A549 (cell line): ENCODE measurements around the gene PTPRN2. TPM values are rescaled to one million over a fixed set of nuclear protein-coding genes. Genes with fewer than 3 reads are reported as not detected.

Experiments used
- ATAC-seq, 2 experiments: fragments of 200-7000 bp in 1 of 2; fragments of >200 bp in 1 of 2; cut with Nextera tagmentation in 1 of 2; cut with Tn5 transposase in 1 of 2; 3 replicates each; pipeline versions ENCODE4 v1.8.0 to v1.9.1; 2018 to 2020; ENCODE audit warnings: mild to moderate bottlenecking in 1 of 2, moderate library complexity in 1 of 2
- CTCF ChIA-PET: fragments of 300-600 bp; sonication (Branson Sonifier 250); formaldehyde crosslinking; extraction: SDS; loops from one replicate; lab custom pipeline; 2021; ENCODE audit warnings: antibody characterized with exemption, inconsistent platforms; lab: Yijun Ruan, JAX
- POLR2A ChIA-PET: fragments of 350-600 bp; formaldehyde crosslinking; extraction: SDS; loops from one replicate; lab custom pipeline; 2021; ENCODE audit warnings: antibody characterized with exemption, inconsistent platforms; lab: Yijun Ruan, JAX
- DNase-seq, 2 experiments: peaks; one replicate each; pipeline versions ENCODE4 v3.0.0 to v3.0.0-alpha.2; 2011 to 2016; ENCODE audit warnings: low read depth in 1 of 2, low spot score in 1 of 2
- FAIRE-seq: peaks from 2 replicates; lab custom pipeline; 2011; peaks lifted over from hg19 to GRCh38; lab: Jason Lieb, UNC
- H3K27ac ChIP-seq, 2 experiments: fragments of >200 bp; sonication (Bioruptor Twin); formaldehyde crosslinking; 3 replicates each; pipeline ENCODE4 v1.5.1; 2016 to 2017
- H3K4me1 ChIP-seq: fragments of >200 bp; sonication (Bioruptor Twin); formaldehyde crosslinking; 3 replicates; pipeline ENCODE4 v1.6.1; 2016
- H3K4me2 ChIP-seq: fragments of >200 bp; sonication (Bioruptor Twin); formaldehyde crosslinking; 3 replicates; pipeline ENCODE4 v1.6.1; 2016
- H3K4me3 ChIP-seq: fragments of >200 bp; sonication (Bioruptor Twin); formaldehyde crosslinking; 3 replicates; pipeline ENCODE4 v1.5.1; 2016
- H3K9me3 ChIP-seq: fragments of >200 bp; sonication (Bioruptor Twin); formaldehyde crosslinking; 3 replicates; pipeline ENCODE4 v1.6.1; 2016
- BCL3 ChIP-seq: fragments of >200 bp; sonication (Bioruptor Twin); formaldehyde crosslinking; IDR thresholded peaks from 3 replicates; pipeline ENCODE4 v1.6.1; 2016
- BHLHE40 ChIP-seq: IDR thresholded peaks from 2 replicates; pipeline ENCODE4 v1.6.1; 2012; ENCODE audit warnings: low read depth, low read length, inconsistent platforms
- CBX2 ChIP-seq: fragments of 200-600 bp; sonication (generic); IDR thresholded peaks from 2 replicates; pipeline ENCODE4 v1.6.1; 2016; ENCODE audit warnings: low read depth, mild to moderate bottlenecking, borderline replicate concordance
- CBX8 ChIP-seq: fragments of 200-600 bp; sonication (generic); IDR thresholded peaks from 2 replicates; pipeline ENCODE4 v1.6.1; 2016
- CEBPB ChIP-seq, 2 experiments: fragments of >200 bp in 1 of 2; sonication (Bioruptor Twin) in 1 of 2; formaldehyde crosslinking in 1 of 2; IDR thresholded peaks; 2 replicates each; pipeline ENCODE4 v1.6.1; 2012 to 2016
- EHF ChIP-seq: fragments of 250-450 bp; sonication (Bioruptor Pico); IDR thresholded peaks from 2 replicates; pipeline ENCODE4 v1.5.0; 2020; ENCODE audit warnings: mild to moderate bottlenecking
- ELK1 ChIP-seq: fragments of 150-350 bp; IDR thresholded peaks from 2 replicates; pipeline ENCODE4 v1.6.1; 2014; ENCODE audit warnings: low read depth, mild to moderate bottlenecking, low read length
- EP300 ChIP-seq, 2 experiments: fragments of >200 bp; sonication (Bioruptor Twin); formaldehyde crosslinking; IDR thresholded peaks; 2 replicates in 1 of 2; 3 replicates in 1 of 2; pipeline ENCODE4 v1.6.1; 2016 to 2017
- FOSB ChIP-seq: fragments of 250-450 bp; sonication (Bioruptor Pico); IDR thresholded peaks from 2 replicates; pipeline ENCODE4 v1.5.0; 2020; ENCODE audit warnings: mild to moderate bottlenecking, moderate library complexity
- HDAC2 ChIP-seq: fragments of 200-600 bp; sonication (generic); IDR thresholded peaks from 2 replicates; pipeline ENCODE4 v1.6.1; 2016
- JUN ChIP-seq, 2 experiments: fragments of >200 bp; sonication (Bioruptor Twin); formaldehyde crosslinking; IDR thresholded peaks; 2 replicates in 1 of 2; 3 replicates in 1 of 2; pipeline ENCODE4 v1.6.1; 2016 to 2017
- JUNB ChIP-seq: fragments of >200 bp; sonication (Bioruptor Twin); formaldehyde crosslinking; IDR thresholded peaks from 2 replicates; pipeline ENCODE4 v1.6.1; 2016
- MAFK ChIP-seq: fragments of 450-650 bp; IDR thresholded peaks from 2 replicates; pipeline ENCODE4 v1.6.1; 2014; ENCODE audit not compliant: partially characterized antibody
- MAZ ChIP-seq: fragments of 150-350 bp; IDR thresholded peaks from 2 replicates; pipeline ENCODE4 v1.6.1; 2014; ENCODE audit warnings: antibody characterized with exemption, low read depth, low read length, borderline replicate concordance
- NPAS2 ChIP-seq: fragments of 250-450 bp; sonication (Bioruptor Pico); IDR thresholded peaks from 2 replicates; pipeline ENCODE4 v1.8.0; 2022; ENCODE audit warnings: mild to moderate bottlenecking, moderate library complexity, borderline replicate concordance
- PHF8 ChIP-seq: fragments of 200-600 bp; sonication (generic); IDR thresholded peaks from 2 replicates; pipeline ENCODE4 v1.6.1; 2016; ENCODE audit warnings: low read depth, mild to moderate bottlenecking, antibody characterized with exemption, moderate library complexity, borderline replicate concordance
- POLR2A ChIP-seq: IDR thresholded peaks from 2 replicates; pipeline ENCODE4 v1.6.1; 2012; ENCODE audit warnings: mild to moderate bottlenecking, low read length
- RAD21 ChIP-seq, 2 experiments: fragments of >200 bp in 1 of 2; sonication (Bioruptor Twin) in 1 of 2; formaldehyde crosslinking in 1 of 2; IDR thresholded peaks in 1 of 2; conservative IDR thresholded peaks in 1 of 2; 2 replicates in 1 of 2; 3 replicates in 1 of 2; pipeline ENCODE4 v1.6.1; 2012 to 2018; ENCODE audit warnings: inconsistent platforms in 1 of 2
- RCOR1 ChIP-seq: fragments of 150-350 bp; IDR thresholded peaks from 2 replicates; pipeline ENCODE4 v1.6.1; 2014; ENCODE audit warnings: antibody characterized with exemption, low read length, low read depth
- REST ChIP-seq: fragments of 200-600 bp; sonication (generic); IDR thresholded peaks from 2 replicates; pipeline ENCODE4 v1.6.1; 2016; ENCODE audit warnings: antibody characterized with exemption, mild to moderate bottlenecking, moderate library complexity
- SMC3 ChIP-seq: fragments of >200 bp; sonication (Bioruptor Twin); formaldehyde crosslinking; IDR thresholded peaks from 3 replicates; pipeline ENCODE4 v1.6.1; 2018; ENCODE audit warnings: inconsistent platforms
- TFCP2L1 ChIP-seq: fragments of 250-450 bp; sonication (Bioruptor Pico); IDR thresholded peaks from 2 replicates; pipeline ENCODE4 v1.5.0; 2021; ENCODE audit warnings: mild to moderate bottlenecking
- TP53 ChIP-seq: fragments of 250-450 bp; sonication (Bioruptor Pico); IDR thresholded peaks from 2 replicates; pipeline ENCODE4 v1.5.0; 2021; ENCODE audit warnings: mild to moderate bottlenecking, moderate library complexity
- ZFP36 ChIP-seq: fragments of 450-650 bp; IDR thresholded peaks from 2 replicates; pipeline ENCODE4 v1.6.1; 2014; ENCODE audit warnings: borderline replicate concordance; ENCODE audit not compliant: partially characterized antibody
- ZSCAN20 ChIP-seq: fragments of 250-450 bp; sonication (Bioruptor Pico); IDR thresholded peaks from 2 replicates; pipeline ENCODE4 v1.8.0; 2022; ENCODE audit warnings: mild to moderate bottlenecking, moderate library complexity
- WGBS: methylation state at CpG from one replicate; pipeline ENCODE4 v1.1.6; 2017; ENCODE audit errors: missing lambda C conversion rate; 5-methylcytosine and 5-hydroxymethylcytosine counted together
- polyA plus RNA-seq, 4 experiments: library from polyadenylated mRNA; depleted of rRNA in 3 of 4; stranded (reverse); fragments of >200 nt; fragmentation: RNase III in 1 of 4; extraction: RNeasy Plus Mini Kit Qiagen cat#74134 plus additional on column Dnase treatment in 1 of 4; gene quantifications; 2 replicates in 3 of 4; 3 replicates in 1 of 4; pipeline ENCODE4 v1.2.3, GENCODE V29; 2011 to 2017
- TF ChIP-seq, protein P1 (sequence below): IDR thresholded peaks from 2 replicates; pipeline ENCODE4 v1.6.1; 2012
- TF ChIP-seq, protein P2 (sequence below): fragments of 250-450 bp; sonication (Bioruptor Pico); IDR thresholded peaks from 2 replicates; pipeline ENCODE4 v1.5.0; 2021; ENCODE audit warnings: mild to moderate bottlenecking, moderate library complexity, borderline replicate concordance

Gene PTPRN2
- polyA plus RNA-seq, 2 of the 4 experiments (the other 2 are of a cell fraction), result 0.41 to 1.2 TPM

DNA sequence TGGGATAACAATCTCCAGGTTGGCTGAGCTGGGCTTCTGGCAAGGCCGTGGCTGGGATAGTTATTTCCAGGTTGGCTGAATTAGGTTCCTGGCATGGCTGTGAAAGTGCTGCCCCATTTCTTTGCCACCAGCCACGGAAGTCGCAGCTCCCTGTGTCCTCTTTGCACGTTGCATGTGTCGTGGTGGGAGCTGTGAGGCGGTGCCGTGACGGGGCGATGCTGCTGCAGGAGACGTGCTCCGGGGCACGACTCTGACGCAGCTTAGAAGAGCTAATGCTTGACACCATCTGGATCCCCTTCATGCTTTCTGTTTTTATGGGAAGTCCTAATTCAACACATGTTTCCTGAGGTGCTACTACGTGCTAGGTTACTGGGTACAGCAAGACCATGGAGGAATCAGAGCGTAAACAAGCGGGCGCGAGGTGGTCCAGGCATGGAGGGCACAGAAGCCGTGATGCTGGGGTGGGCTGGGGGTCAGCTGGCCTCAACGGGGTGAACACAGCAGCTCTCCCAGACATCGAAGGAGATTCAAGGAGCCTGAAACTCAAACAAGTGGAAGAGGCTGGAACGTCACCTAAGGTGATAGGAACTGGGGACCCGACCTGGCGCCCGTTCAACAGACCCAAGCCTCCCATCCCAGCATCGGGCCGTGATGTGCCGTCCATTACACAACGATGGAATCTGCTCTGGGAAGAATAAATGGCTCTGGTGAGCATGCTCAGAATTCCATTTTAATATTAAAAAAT is 843.7 kb downstream of the PTPRN2 start:
- no peak for DNase-seq
- ATAC-seq, result no peak
- POLR2A ChIA-PET, result no interaction called here
- Histone ChIP-seq H3K4me1 (no peaks in the 10 kb centered on the region), H3K4me2 (no peak overlapping the region), H3K27ac (no peak overlapping the region), H3K4me3 (no peak overlapping the region), H3K9me3 (no peaks in the 10 kb centered on the region)
- FAIRE-seq, result no peak
- CTCF ChIA-PET, result interaction anchor here (1.1 kb wide), 1 partner anchor 16 kb away, joined by 3 read pairs; no protein-coding TSS in a partner anchor
- 61% methylated on average over 29 of the region's 29 CpGs for WGBS
- TF ChIP-seq PHF8 (no peak), ZFP36 (no peak), SMC3 (no peak), MAZ (no peak), TFCP2L1 (CRISPR knock-in tag) (no peak), JUNB (no peak), POLR2A (no peak)

GRCh38 chr7:157740251-157740798 is 847.3 kb downstream of the PTPRN2 start:
- no peak overlapping the region for H3K27ac ChIP-seq
- ChIA-PET POLR2A (no interaction called here), CTCF (no interaction called here)
- H3K9me3 ChIP-seq, result no peaks in the 10 kb centered on the region
- DNase-seq, result no peak
- TF ChIP-seq JUN (IDR thresholded peaks at IDR 0.05), result no peak
- TF ChIP-seq EP300 (IDR thresholded peaks at IDR 0.05), result no peak
- TF ChIP-seq EHF (CRISPR knock-in tag), result no peak
- TF ChIP-seq TFCP2L1 (CRISPR knock-in tag), result no peak
- no peak for TF ChIP-seq CBX2
- TF ChIP-seq FOSB (CRISPR knock-in tag), result no peak
- no peak for TF ChIP-seq MAFK
- no peak for TF ChIP-seq CBX8
- TF ChIP-seq, protein P1, sequence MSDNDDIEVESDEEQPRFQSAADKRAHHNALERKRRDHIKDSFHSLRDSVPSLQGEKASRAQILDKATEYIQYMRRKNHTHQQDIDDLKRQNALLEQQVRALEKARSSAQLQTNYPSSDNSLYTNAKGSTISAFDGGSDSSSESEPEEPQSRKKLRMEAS, result no peak
- TF ChIP-seq PHF8, result no peak
- TF ChIP-seq CEBPB (IDR thresholded peaks at IDR 0.05), result no peak
- TF ChIP-seq ELK1, result no peak
- no peak for TF ChIP-seq BHLHE40
- no peak for TF ChIP-seq RAD21 (conservative IDR thresholded peaks at IDR 0.05 in 1 of 2, IDR thresholded peaks at IDR 0.05 in 1 of 2)
- no peak for TF ChIP-seq ZSCAN20 (CRISPR knock-in tag)
- TF ChIP-seq NPAS2 (CRISPR knock-in tag), result no peak
- no peak for TF ChIP-seq RCOR1
- no peak overlapping the region for H3K4me2 ChIP-seq
- H3K4me3 ChIP-seq, result no peak overlapping the region
- ATAC-seq, result no peak
- no peak for FAIRE-seq
- no peaks in the 10 kb centered on the region for H3K4me1 ChIP-seq
- WGBS, result 53% methylated on average over 16 of the region's 24 CpGs

GRCh38 chr7:157739650-157740049 is 848.0 kb downstream of the PTPRN2 start:
- POLR2A ChIA-PET, result no interaction called here
- Histone ChIP-seq H3K9me3 (no peaks in the 10 kb centered on the region), H3K27ac (no peak overlapping the region), H3K4me1 (no peaks in the 10 kb centered on the region), H3K4me3 (no peak overlapping the region), H3K4me2 (no peak overlapping the region)
- 65% methylated on average over 5 of the region's 6 CpGs for WGBS
- DNase-seq (no peak), ATAC-seq (peak in 1 of 2 experiments; percentile 30; a peak in 2 of 6 replicates), FAIRE-seq (no peak)
- CTCF ChIA-PET, result no interaction called here
- TF ChIP-seq BCL3 (no peak), SMC3 (no peak), TFCP2L1 (CRISPR knock-in tag) (no peak), RCOR1 (no peak), TP53 (no peak), HDAC2 (no peak), REST (no peak)
- TF ChIP-seq, protein P2, sequence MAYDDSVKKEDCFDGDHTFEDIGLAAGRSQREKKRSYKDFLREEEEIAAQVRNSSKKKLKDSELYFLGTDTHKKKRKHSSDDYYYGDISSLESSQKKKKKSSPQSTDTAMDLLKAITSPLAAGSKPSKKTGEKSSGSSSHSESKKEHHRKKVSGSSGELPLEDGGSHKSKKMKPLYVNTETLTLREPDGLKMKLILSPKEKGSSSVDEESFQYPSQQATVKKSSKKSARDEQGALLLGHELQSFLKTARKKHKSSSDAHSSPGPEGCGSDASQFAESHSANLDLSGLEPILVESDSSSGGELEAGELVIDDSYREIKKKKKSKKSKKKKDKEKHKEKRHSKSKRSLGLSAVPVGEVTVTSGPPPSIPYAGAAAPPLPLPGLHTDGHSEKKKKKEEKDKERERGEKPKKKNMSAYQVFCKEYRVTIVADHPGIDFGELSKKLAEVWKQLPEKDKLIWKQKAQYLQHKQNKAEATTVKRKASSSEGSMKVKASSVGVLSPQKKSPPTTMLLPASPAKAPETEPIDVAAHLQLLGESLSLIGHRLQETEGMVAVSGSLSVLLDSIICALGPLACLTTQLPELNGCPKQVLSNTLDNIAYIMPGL, result no peak
